Measurements from ENCODE around the gene DDX39A.
A peak's percentile ranks its signal among the peaks of the same experiment; 100 is the strongest.

Gene DDX39A

DNA sequence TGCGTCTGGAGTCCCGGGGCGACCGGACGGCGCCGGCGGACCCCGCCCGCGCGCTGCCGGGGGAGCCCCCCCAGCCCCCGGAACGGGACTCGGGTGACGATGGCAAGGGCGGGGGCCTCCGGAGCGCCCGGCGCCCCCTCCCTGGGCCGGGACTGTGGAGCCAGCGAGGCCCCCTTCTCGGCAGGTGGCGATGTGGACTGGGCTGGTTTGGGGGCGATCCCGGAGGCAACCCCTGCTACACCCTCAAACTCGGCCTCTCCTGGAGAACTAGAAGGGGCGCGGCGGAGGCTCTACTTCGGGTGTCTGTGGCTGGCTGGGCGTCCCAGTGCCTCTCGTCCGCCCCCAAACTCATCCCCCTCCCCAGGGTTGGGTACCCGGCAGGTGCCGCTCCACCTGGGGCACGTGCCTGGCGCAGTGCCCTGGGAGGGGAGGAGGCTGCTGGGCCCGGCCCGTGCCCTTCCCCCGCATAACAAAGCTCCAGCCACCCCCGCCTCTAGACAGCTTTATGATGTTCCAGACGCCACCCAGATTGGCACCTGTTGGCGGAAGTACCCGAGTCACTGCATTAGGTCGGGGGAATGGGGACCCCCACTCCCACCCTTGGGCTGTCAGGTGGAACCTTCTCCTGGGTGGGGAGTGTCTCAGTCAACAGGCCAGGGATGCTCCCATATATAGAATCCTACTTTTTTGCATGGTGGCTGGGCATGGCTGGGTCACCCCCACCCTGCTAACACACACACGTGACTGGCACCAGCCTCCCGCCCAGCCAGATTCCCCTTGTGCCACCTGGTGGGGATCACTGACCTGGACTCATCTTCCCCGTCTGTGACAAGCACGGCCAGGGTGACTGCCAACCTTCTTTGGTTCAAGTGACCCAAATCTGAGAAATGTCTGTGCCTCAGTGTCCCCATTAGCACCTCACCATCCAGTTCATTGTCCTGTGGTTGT lies 14.7 kb upstream of the DDX39A start:
- Histone ChIP-seq H3K4me1 (ENCODE audit: insufficient read depth, low read length, severe bottlenecking) (peaks cover 35% of the 10 kb centered on the region), H3K4me2 (ENCODE audit: low read length) (peak overlapping the region; percentile 76), H3K79me2 (ENCODE audit: insufficient read depth, low read length) (no peaks in the 10 kb centered on the region; the same call in 1 of the 2 replicates), H3K27ac (ENCODE audit: low read depth, low read length, poor library complexity, severe bottlenecking) (peak overlapping the region; percentile 70), H2AFZ (ENCODE audit: low read length) (no peak overlapping the region), H3K27me3 (ENCODE audit: insufficient read depth, low read length) (no peaks in the 10 kb centered on the region), H3F3A (ENCODE audit: insufficient read depth, low read length) (no peaks in the 10 kb centered on the region), H3K4me3 (ENCODE audit: low read depth, low read length, poor library complexity, severe bottlenecking) (peak overlapping the region; percentile 92), H4K20me1 (ENCODE audit: insufficient read depth, low read length) (no peaks in the 10 kb centered on the region), H3K9ac (ENCODE audit: low read length) (peak overlapping the region; percentile 96), H3K9me3 (ENCODE audit: low read length) (no peaks in the 10 kb centered on the region), H3K36me3 (ENCODE audit: insufficient read depth, low read length) (peaks cover 10% of the 10 kb centered on the region; the same call in 1 of the 2 replicates), H3K9me2 (ENCODE audit: low read depth, low read length) (no peaks in the 10 kb centered on the region)
- no peak for TF ChIP-seq EZH2 (IDR thresholded peaks at IDR 0.05; ENCODE audit: borderline replicate concordance, low read length)
- TF ChIP-seq, protein P1, sequence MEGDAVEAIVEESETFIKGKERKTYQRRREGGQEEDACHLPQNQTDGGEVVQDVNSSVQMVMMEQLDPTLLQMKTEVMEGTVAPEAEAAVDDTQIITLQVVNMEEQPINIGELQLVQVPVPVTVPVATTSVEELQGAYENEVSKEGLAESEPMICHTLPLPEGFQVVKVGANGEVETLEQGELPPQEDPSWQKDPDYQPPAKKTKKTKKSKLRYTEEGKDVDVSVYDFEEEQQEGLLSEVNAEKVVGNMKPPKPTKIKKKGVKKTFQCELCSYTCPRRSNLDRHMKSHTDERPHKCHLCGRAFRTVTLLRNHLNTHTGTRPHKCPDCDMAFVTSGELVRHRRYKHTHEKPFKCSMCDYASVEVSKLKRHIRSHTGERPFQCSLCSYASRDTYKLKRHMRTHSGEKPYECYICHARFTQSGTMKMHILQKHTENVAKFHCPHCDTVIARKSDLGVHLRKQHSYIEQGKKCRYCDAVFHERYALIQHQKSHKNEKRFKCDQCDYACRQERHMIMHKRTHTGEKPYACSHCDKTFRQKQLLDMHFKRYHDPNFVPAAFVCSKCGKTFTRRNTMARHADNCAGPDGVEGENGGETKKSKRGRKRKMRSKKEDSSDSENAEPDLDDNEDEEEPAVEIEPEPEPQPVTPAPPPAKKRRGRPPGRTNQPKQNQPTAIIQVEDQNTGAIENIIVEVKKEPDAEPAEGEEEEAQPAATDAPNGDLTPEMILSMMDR (IDR thresholded peaks at IDR 0.05; ENCODE audit: low read length), result peak; percentile 18; the same call in 1 of the 2 replicates

DNA sequence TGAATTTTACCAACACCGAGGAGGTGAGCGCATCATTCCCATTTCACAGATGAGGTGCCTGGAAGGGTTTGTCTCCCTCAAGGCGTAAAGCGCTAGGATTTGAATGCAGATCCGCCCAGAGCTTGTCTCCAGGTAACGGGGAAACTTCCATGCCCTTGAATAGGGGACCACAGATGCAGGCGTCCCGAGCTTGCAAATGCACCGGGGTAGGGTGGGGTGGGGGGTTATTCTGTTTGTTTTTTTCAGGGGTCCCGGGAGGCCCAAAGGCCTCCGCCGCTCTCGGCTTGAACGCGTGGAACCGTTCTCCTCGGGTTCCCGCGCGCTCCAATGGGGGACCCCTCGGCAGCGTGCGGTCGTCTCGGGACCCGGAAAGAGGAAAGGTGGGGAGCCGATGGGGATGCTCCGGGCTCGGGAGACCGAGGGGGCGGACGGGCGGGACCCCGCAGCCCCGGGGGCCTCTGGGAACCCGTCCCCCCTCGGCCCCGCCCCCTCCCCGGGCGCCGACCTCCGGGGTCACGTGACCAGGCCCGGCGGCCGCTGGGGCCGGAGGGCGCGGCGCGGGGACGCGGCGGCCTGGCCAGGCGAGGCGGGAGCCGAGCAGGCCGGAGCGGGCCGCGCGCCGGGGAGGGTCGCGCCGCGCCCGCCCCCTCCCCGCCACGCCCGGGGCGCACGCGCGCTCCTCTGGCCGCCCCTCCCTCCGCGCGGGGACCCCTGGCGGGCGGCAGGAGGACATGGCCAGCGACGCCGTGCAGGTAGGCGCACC lies 13.8 kb upstream of the DDX39A start, which contains the start of gene PKN1:
Gene PKN1, plus strand, starts transcription at position 516 of the 763 bp plus-strand sequence. Its CDS starts 216 bp downstream, at position 732.
- no peaks in the 10 kb centered on the region for H3K79me2 ChIP-seq (ENCODE audit: insufficient read depth, low read length)
- TF ChIP-seq, protein P1 (IDR thresholded peaks at IDR 0.05; ENCODE audit: low read length), result no peak
- TF ChIP-seq EZH2 (IDR thresholded peaks at IDR 0.05; ENCODE audit: borderline replicate concordance, low read length), result no peak
- peaks cover 10% of the 10 kb centered on the region; the same call in 1 of the 2 replicates for H3K36me3 ChIP-seq (ENCODE audit: insufficient read depth, low read length)

DNA sequence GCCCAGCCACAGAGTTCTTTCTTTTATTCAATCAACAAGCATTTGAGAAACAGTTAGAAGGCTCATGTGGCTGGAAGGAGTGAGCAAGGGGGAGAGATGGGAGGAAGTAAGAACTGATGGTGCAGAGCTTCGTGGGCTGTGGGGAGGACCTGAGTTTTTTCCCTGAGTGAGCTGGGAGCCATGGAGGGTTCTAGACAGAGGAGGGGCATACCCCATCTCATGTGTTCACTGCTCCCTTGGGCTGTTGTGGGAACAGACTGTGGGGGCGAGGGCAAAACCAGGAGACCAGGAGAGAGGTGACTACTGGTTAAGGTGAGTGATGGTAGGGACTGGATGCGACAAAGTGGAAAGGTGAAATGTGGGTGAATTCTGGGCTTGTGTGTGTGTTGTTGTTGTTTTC lies 11.6 kb upstream of the DDX39A start:
- Histone ChIP-seq H3K4me1 (ENCODE audit: insufficient read depth, low read length, severe bottlenecking) (peaks cover 24% of the 10 kb centered on the region), H3K9me2 (ENCODE audit: low read depth, low read length) (no peaks in the 10 kb centered on the region), H4K20me1 (ENCODE audit: insufficient read depth, low read length) (no peaks in the 10 kb centered on the region), H3K4me3 (ENCODE audit: low read depth, low read length, poor library complexity, severe bottlenecking) (no peak overlapping the region), H3K9ac (ENCODE audit: low read length) (no peak overlapping the region), H3K79me2 (ENCODE audit: insufficient read depth, low read length) (no peaks in the 10 kb centered on the region), H2AFZ (ENCODE audit: low read length) (no peak overlapping the region), H3K9me3 (ENCODE audit: low read length) (no peaks in the 10 kb centered on the region), H3K36me3 (ENCODE audit: insufficient read depth, low read length) (no peaks in the 10 kb centered on the region; the same call in 1 of the 2 replicates), H3K4me2 (ENCODE audit: low read length) (no peak overlapping the region), H3K27ac (ENCODE audit: low read depth, low read length, poor library complexity, severe bottlenecking) (no peak overlapping the region), H3F3A (ENCODE audit: insufficient read depth, low read length) (no peaks in the 10 kb centered on the region), H3K27me3 (ENCODE audit: insufficient read depth, low read length) (no peaks in the 10 kb centered on the region)
- TF ChIP-seq EZH2 (IDR thresholded peaks at IDR 0.05; ENCODE audit: borderline replicate concordance, low read length), result no peak
- TF ChIP-seq, protein P1 (IDR thresholded peaks at IDR 0.05; ENCODE audit: low read length), result no peak

More for the DNA sequence above, 13.8 kb upstream of the DDX39A start, which contains the start of gene PKN1:
- peak within 1 kb of the TSS; percentile 92 for H3K4me3 ChIP-seq (ENCODE audit: low read depth, low read length, poor library complexity, severe bottlenecking)
- no peaks in the 10 kb centered on the region for H3K27me3 ChIP-seq (ENCODE audit: insufficient read depth, low read length)
- peak within 1 kb of the TSS; percentile 70 for H3K27ac ChIP-seq (ENCODE audit: low read depth, low read length, poor library complexity, severe bottlenecking)
- H3K9ac ChIP-seq (ENCODE audit: low read length), result peak within 1 kb of the TSS; percentile 96
- peak within 1 kb of the TSS; percentile 76 for H3K4me2 ChIP-seq (ENCODE audit: low read length)
- H3K9me3 ChIP-seq (ENCODE audit: low read length), result no peaks in the 10 kb centered on the region
- peak within 1 kb of the TSS; percentile 58; the same call in 1 of the 2 replicates for H2AFZ ChIP-seq (ENCODE audit: low read length)
- H3F3A ChIP-seq (ENCODE audit: insufficient read depth, low read length), result no peaks in the 10 kb centered on the region
- peaks cover 27% of the 10 kb centered on the region for H3K4me1 ChIP-seq (ENCODE audit: insufficient read depth, low read length, severe bottlenecking)
- no peaks in the 10 kb centered on the region for H4K20me1 ChIP-seq (ENCODE audit: insufficient read depth, low read length)
- H3K9me2 ChIP-seq (ENCODE audit: low read depth, low read length), result no peaks in the 10 kb centered on the region
